T-helper 2 cell (primary cell): ENCODE data around the gene FN3K.

Source experiments
- DNase-seq, 5 experiments: peaks; one replicate each; pipeline versions ENCODE4 v3.0.0 to v3.0.0-alpha.2; 2012 to 2022

FN3K gene

GRCh38 chr17:82703935-82704865, 31.2 kb upstream of the FN3K start:
- no peak for DNase-seq

DNA sequence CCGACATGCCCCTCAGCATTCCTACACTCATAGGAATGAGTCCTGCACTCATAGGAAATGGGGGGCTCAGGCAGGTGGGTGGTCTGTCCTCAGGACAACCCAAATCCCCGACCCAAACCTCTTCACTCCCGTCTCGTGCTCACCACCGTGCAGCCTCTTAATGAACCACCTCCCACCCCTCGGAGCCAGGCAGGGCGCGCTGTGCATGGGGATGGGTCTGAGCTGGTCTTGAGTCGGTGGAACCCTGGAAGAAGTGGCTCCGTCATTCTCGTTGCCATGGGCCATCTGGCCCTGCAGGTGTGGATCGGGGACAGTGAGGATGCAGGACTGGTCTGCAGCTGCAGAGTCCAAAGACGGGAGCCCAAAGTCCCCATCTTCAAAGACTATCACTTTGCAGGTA, 30.5 kb upstream of the FN3K start:
- no peak for DNase-seq

DNA sequence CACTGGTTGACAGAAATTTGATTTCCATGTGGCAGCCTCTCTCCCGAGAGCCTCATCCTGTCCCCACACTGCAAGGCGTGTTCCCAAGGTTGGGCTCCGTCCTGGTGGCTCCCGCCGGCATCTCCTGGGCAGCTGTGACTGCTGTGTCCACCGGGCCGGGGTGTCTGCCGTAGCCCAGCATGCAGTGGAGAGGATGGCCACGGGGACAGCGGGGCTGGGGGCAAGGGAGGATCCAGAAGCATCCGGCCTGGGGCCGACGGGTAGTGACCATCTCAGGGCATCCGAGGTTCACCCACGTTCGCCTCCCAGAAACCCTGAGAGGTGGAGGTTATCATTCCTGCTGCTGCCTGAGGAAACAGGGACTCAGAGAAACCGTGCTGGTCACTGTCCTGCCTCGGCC, 29.7 kb upstream of the FN3K start:
- DNase-seq = no peak

DNA sequence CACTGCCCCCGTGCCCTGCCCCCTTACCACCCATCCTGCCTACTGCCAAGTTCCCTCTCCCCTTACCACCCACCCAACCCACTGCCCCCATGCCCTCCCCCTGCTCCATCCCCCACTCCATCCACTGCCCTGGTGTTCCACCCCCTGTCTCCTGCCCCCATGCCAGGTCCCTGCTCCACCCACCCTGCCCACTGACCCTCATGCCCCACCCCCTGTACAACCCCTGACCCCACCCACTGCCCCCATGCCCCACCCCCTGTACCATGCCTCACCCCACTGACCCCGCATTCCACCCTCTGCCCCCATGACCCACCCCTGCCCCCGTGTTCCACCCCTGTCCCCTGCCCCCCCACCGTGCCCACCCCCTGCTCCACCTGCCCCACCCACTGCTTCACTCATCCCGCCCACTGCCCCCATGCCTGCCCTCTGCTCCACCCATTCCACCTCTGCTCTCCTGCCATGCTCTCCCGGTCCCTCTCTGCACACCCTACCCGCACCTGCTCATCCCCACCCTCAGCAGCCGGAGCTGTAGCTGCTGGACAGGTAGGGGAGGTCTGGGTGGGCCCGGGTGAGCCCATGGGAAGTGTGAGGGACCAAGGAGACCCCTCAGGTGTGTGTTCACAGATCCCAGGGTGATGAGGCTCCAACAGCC, 26.3 kb upstream of the FN3K start:
- DNase-seq = no peak

- no peak for DNase-seq
Measured at GRCh38 chr17:82709676-82710498, 25.5 kb upstream of the FN3K start.

GRCh38 chr17:82710499-82711232, 24.7 kb upstream of the FN3K start:
- DNase-seq = no peak

DNA sequence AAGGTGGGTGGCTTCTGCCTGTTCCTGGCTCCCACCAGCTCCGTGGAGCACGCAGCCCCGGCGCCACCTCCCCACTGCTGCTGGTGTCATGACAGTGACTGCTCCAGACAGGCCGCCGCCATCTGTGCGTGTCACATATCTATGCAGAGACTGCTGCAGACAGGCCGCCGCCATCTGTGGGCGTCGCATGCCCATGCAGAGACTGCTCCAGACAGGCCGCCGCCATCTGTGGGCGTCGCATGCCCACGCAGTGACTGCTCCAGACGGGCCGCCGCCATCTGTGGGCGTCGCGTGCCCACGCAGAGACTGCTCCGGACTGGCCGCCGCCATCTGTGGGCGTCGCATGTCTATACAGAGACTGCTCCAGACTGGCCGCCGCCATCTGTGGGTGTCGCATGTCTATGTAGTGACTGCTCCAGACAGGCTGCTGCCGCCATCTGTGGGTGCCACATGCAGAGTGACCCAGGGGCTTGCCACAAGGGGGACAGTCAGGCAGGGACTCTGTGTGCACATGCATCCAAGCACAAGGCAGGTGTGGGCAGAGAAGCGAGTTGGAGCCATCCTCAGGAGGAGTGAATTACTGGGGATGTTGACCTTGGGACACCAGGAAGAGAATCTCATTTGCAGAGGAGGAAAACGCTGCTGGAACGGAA, 22.2 kb upstream of the FN3K start:
- no peak for DNase-seq

GRCh38 chr17:82716203-82717010, 19.0 kb upstream of the FN3K start, which contains the start of gene FN3KRP:
Gene FN3KRP, plus strand, starts transcription at chr17:82716706. Its CDS starts 50 bp downstream, at chr17:82716756.
- DNase-seq = peak; percentile 75 to 94 (median 93)

DNA sequence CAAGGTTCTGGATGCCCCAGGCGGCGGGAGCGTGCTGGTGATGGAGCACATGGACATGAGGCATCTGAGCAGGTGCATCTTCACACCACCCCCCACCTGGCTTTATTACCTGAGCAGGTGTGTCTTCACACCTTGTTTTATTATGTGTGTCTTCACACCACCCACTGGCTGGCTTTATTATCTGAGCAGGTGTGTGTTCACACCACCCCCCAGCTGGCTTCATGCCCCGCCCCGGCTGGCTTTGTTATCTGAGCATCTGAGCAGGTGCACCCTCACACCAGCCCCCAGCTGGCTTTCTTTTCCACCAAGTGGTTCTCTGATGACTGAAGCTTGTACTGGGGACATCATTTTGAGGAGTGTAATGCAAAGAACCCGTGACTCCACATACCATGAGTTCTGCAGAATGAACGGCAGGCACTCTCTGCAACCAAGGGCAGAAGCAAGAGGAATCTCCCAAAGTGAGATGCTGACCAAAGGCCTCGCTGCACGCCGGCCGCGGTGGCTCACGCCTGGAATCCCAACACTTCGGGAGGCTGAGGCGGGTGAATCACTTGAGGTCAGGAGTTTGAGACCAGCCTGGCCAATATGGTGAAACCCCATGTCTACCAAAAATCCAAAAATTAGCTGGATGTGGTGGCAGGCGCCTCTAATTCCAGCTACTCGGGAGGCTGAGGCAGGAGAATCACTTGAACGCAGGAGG, 16.3 kb upstream of the FN3K start:
- DNase-seq = no peak

DNA sequence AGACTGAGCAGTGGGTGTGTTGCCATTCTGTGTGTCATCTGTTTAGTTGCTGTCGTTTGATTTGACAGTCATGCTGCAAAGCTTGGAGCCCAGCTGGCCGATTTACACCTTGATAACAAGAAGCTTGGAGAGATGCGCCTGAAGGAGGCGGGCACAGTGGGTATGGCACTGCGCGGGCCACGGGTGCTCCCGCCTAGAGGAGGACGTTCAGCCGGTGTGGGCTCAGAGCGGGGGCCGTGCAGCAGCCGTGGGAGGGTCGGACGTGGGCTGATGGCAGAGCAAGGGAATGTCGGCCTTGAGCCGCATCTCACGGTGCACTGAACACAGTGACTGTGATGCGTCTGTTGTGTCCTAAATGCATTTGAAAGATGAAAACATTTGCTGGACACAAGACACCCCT, 15.2 kb upstream of the FN3K start:
- DNase-seq = no peak

DNA sequence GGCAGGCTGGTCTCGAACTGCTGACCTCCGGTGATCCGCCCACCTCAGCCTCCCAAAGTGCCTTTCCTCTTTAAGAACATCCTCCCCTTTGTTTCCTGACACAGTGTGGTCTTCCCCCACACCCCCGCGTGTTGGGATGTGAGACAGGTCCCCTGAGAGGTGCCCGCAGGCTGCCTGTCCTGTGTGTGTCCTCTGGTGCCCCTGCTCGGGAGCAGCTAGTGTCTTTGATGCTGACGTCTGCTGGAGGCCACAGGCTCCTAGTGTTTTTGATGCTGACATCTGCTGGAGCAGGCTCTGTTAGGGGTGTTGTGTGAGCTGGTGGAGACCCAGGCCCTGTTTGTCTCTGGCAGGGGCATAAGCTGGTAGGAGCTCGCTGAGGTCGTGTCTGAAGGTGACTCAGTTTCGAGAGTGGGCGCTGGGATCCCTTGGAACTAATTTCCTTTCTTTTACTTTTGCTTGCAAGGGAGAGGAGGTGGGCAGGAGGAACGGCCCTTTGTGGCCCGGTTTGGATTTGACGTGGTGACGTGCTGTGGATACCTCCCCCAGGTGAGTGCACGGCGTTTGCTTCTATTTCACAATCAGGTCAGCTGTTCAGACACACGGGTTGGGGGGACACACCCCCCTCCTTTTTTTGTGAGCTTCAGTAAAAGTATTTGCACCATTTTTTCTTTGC, 12.9 kb upstream of the FN3K start:
- no peak for DNase-seq

- DNase-seq = no peak
Measured at GRCh38 chr17:82723169-82723807, 12.1 kb upstream of the FN3K start.

- DNase-seq = no peak
Measured at GRCh38 chr17:82726427-82726826, 9.0 kb upstream of the FN3K start.

DNA sequence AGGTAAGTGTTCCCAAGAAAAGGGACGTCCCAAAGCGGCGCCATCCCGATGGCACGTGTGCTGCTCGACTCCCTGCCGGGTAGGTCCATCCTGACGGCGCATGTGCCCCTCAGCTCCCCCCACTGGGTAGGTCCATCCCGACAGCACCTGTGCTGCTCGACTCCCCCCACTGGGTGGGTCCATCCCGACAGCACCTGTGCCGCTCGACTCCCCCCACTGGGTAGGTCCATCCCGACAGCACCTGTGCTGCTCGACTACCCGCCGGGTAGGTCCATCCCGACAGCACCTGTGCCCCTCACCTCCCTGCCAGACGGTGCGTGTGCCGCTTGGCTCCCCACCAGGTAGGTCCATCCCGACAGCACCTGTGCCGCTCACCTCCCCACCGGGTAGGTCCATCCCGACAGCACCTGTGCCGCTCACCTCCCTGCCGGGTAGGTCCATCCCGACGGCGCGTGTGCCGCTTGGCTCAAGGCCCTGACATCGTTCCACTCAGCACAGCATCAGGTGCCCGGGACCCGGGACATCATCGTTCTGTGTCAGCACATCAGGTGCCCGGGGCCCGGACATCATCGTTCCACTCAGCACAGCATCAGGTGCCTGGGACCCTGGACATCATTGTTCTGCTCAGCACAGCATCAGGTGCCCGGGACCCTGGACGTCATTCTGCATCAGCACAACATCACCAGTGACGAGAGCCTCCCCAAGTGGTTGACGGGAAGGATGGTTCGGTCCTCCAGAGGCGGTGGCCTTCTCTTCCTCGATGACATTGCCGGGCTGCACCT, 5.7 kb upstream of the FN3K start:
- DNase-seq = no peak

- DNase-seq = no peak
Measured at GRCh38 chr17:82732118-82732743, 3.2 kb upstream of the FN3K start.

- no peak for DNase-seq
Measured at GRCh38 chr17:82736511-82737185, 1.2 kb downstream of the FN3K start.
